Cardiac fibroblast (primary cell): ENCODE data around the gene AKNA.
A peak's percentile ranks its signal among the peaks of the same experiment; 100 is the strongest.

ENCODE experiments used
- DNase-seq, 2 donors: peaks; one replicate each; pipeline versions ENCODE4 v3.0.0 to v3.0.0-alpha.2; 2010; ENCODE audit warnings: low read depth in 2 of 2
- H3K4me3 ChIP-seq, 2 donors: replicated peaks in 1 of 2; 1 replicate in 1 of 2; 2 replicates in 1 of 2; pipeline ENCODE4 v1.5.1; 2011; ENCODE audit warnings: low read depth in 2 of 2, low read length in 2 of 2, mild to moderate bottlenecking in 2 of 2, moderate library complexity in 1 of 2
- CTCF ChIP-seq: IDR thresholded peaks from one replicate; pipeline ENCODE4 v1.5.1; 2011; ENCODE audit warnings: low read depth, mild to moderate bottlenecking, low read length, inconsistent platforms

AKNA gene

GRCh38 chr9:114318416-114318815, 69.4 kb downstream of the AKNA start:
- DNase-seq, result no peak
- H3K4me3 ChIP-seq, result no peak overlapping the region
- no peak for TF ChIP-seq CTCF

- peak; percentile 68 to 71 for DNase-seq
- H3K4me3 ChIP-seq, result no peak overlapping the region
- TF ChIP-seq CTCF, result no peak
These were observed 70.0 kb downstream of the AKNA start for GRCh38 chr9:114317665-114318357.

GRCh38 chr9:114316605-114317230, 71.1 kb downstream of the AKNA start:
- DNase-seq, result no peak
- no peak for TF ChIP-seq CTCF
- H3K4me3 ChIP-seq, result no peak overlapping the region

- DNase-seq, result no peak
- TF ChIP-seq CTCF, result no peak
- no peak overlapping the region for H3K4me3 ChIP-seq
These were observed 71.9 kb downstream of the AKNA start for GRCh38 chr9:114315723-114316363.

GRCh38 chr9:114314881-114315722, 72.7 kb downstream of the AKNA start:
- no peak overlapping the region for H3K4me3 ChIP-seq
- TF ChIP-seq CTCF, result no peak
- peak; percentile 20 to 21 for DNase-seq

- DNase-seq, result no peak
- TF ChIP-seq CTCF, result no peak
- no peak overlapping the region for H3K4me3 ChIP-seq
These were observed 73.4 kb downstream of the AKNA start for GRCh38 chr9:114314256-114314867.
